Vagina (tissue), 2 donors: ENCODE data around the gene TMEM100. TPM values are rescaled to one million over a fixed set of nuclear protein-coding genes. Genes with fewer than 3 reads are reported as not detected.

ENCODE experiments used
- DNase-seq, 2 donors: peaks; one replicate each; pipeline ENCODE4 v3.0.0-alpha.2; 2017; ENCODE audit errors: extremely low spot score in 2 of 2
- H3K27ac ChIP-seq: fragments of 200-600 bp; sonication (generic); one replicate; pipeline ENCODE4 v1.5.1; 2019
- H3K27me3 ChIP-seq: fragments of 200-600 bp; sonication (generic); one replicate; pipeline ENCODE4 v1.5.1; 2019
- H3K36me3 ChIP-seq, 2 donors: fragments of 200-600 bp; sonication (generic); one replicate each; pipeline ENCODE4 v1.5.1; 2017 to 2019
- H3K4me1 ChIP-seq: fragments of 200-600 bp; sonication (generic); one replicate; pipeline ENCODE4 v1.5.1; 2019
- H3K4me3 ChIP-seq, 2 donors: fragments of 200-600 bp; sonication (generic); 1 replicate in 1 of 2; 2 replicates in 1 of 2; pipeline ENCODE4 v1.5.1; 2016 to 2019
- H3K9me3 ChIP-seq: fragments of 200-600 bp; sonication (generic); one replicate; pipeline ENCODE4 v1.5.1; 2019
- POLR2A ChIP-seq, 2 donors: fragments of 450-650 bp; IDR thresholded peaks; one replicate each; pipeline ENCODE4 v1.6.1; 2017; ENCODE audit warnings: antibody characterized with exemption in 2 of 2, mild to moderate bottlenecking in 2 of 2, moderate library complexity in 2 of 2
- POLR2AphosphoS5 ChIP-seq, 2 donors: sonication (generic); formaldehyde crosslinking; IDR thresholded peaks; one replicate each; pipeline ENCODE4 v1.9.0; 2017; ENCODE audit warnings: antibody characterized with exemption in 2 of 2, mild to moderate bottlenecking in 2 of 2, low read depth in 1 of 2; ENCODE audit not compliant: insufficient read depth in 1 of 2
- intact Hi-C: fragments of 100-400 bp; cut with DNase I; formaldehyde crosslinking; loops from one replicate; pipeline ENCODE4 v1.15.1; 2023
- total RNA-seq: library from RNA; depleted of rRNA; stranded (reverse); fragments of >200 nt; gene quantifications from one replicate; pipeline ENCODE4 v1.2.3, GENCODE V29; 2016
- TF ChIP-seq, protein P1 (sequence below), 3 experiments: fragments of 450-650 bp in 2 of 3; fragments of 200-600 bp in 1 of 3; sonication (generic) in 1 of 3; IDR thresholded peaks; one replicate each; pipeline ENCODE4 v1.5.1; 2017 to 2019; ENCODE audit warnings: antibody characterized with exemption in 3 of 3, mild to moderate bottlenecking in 2 of 3, moderate library complexity in 2 of 3

Gene TMEM100
- total RNA-seq, 1 donor from 2014 or later: 20.6 TPM

DNA sequence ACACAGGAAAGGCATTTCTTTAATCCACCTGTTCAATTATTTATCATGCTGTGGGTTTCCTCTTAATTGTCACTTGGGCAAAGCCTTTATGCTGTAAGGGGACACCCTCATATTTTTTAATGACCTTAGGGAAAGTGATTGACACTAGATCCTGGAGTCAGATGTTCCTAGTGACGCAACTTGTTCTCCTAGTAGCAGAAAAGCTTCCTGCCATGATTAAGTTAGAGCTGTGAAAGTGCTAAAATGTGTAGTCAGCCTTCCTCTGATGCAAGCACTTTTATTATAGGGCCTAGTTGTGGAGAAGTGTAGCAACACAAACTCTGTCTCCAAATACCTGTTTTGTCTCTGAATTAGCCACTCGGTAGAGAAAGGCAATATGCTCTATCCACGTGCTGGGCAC lies 12.3 kb downstream of the TMEM100 start:
- intact Hi-C loops: loop anchor here (10.0 kb wide), 1 partner anchor 1544 kb away; the partner anchor contains the start of gene MSI2
- no peaks in the 10 kb centered on the region for H3K36me3 ChIP-seq
- no peaks in the 10 kb centered on the region for H3K27me3 ChIP-seq
- peaks cover 14% of the 10 kb centered on the region for H3K4me1 ChIP-seq
- H3K9me3 ChIP-seq: no peaks in the 10 kb centered on the region
- no peak overlapping the region for H3K4me3 ChIP-seq
- no peak for DNase-seq
- H3K27ac ChIP-seq: no peak overlapping the region
- TF ChIP-seq POLR2AphosphoS5 (IDR thresholded peaks at IDR 0.05; ENCODE audit: insufficient read depth in 1 of 2, low read depth in 1 of 2): no peak
- TF ChIP-seq POLR2A (IDR thresholded peaks at IDR 0.05): no peak
- TF ChIP-seq, protein P1, sequence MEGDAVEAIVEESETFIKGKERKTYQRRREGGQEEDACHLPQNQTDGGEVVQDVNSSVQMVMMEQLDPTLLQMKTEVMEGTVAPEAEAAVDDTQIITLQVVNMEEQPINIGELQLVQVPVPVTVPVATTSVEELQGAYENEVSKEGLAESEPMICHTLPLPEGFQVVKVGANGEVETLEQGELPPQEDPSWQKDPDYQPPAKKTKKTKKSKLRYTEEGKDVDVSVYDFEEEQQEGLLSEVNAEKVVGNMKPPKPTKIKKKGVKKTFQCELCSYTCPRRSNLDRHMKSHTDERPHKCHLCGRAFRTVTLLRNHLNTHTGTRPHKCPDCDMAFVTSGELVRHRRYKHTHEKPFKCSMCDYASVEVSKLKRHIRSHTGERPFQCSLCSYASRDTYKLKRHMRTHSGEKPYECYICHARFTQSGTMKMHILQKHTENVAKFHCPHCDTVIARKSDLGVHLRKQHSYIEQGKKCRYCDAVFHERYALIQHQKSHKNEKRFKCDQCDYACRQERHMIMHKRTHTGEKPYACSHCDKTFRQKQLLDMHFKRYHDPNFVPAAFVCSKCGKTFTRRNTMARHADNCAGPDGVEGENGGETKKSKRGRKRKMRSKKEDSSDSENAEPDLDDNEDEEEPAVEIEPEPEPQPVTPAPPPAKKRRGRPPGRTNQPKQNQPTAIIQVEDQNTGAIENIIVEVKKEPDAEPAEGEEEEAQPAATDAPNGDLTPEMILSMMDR (IDR thresholded peaks at IDR 0.05): no peak

DNA sequence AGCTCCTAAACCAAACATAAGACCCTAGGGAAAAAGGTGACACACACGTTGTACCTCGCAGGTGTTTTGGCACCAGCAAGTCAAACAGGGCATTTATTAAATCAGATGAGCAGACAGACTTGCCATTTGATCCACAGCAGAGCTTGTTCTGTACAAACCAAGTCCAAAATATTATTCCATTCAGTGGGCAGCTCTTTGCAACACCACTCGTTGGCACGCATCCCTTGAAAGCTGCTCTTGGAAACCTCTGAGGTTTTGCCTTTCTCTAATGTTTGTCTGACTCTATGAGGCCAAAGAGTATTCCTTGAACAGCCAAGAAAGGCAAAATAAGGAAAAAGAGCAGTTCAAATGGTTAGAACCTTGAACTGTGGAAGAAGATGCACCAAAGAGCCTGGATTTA lies 12.7 kb downstream of the TMEM100 start:
- intact Hi-C loops: loop anchor here (10.0 kb wide), 1 partner anchor 1545 kb away; the partner anchor contains the start of gene MSI2
- Histone ChIP-seq H3K4me3 (no peak overlapping the region), H3K4me1 (peaks cover 14% of the 10 kb centered on the region), H3K27me3 (no peaks in the 10 kb centered on the region), H3K9me3 (no peaks in the 10 kb centered on the region), H3K27ac (no peak overlapping the region), H3K36me3 (no peaks in the 10 kb centered on the region)
- no peak for DNase-seq
- TF ChIP-seq, protein P1 (IDR thresholded peaks at IDR 0.05): no peak
- TF ChIP-seq POLR2AphosphoS5 (IDR thresholded peaks at IDR 0.05; ENCODE audit: insufficient read depth in 1 of 2, low read depth in 1 of 2) (no peak), POLR2A (IDR thresholded peaks at IDR 0.05) (no peak)

- H3K4me3 ChIP-seq: no peak overlapping the region
- TF ChIP-seq POLR2A (IDR thresholded peaks at IDR 0.05) (no peak), POLR2AphosphoS5 (IDR thresholded peaks at IDR 0.05; ENCODE audit: insufficient read depth in 1 of 2, low read depth in 1 of 2) (no peak)
- TF ChIP-seq, protein P1 (IDR thresholded peaks at IDR 0.05): no peak
- no peak for DNase-seq
- no peak overlapping the region for H3K27ac ChIP-seq
- peaks cover 14% of the 10 kb centered on the region for H3K4me1 ChIP-seq
- H3K27me3 ChIP-seq: no peaks in the 10 kb centered on the region
- intact Hi-C loops: no loop called here
- H3K9me3 ChIP-seq: no peaks in the 10 kb centered on the region
- no peaks in the 10 kb centered on the region for H3K36me3 ChIP-seq
Measured at GRCh38 chr17:55709440-55709839, 13.2 kb downstream of the TMEM100 start.

DNA sequence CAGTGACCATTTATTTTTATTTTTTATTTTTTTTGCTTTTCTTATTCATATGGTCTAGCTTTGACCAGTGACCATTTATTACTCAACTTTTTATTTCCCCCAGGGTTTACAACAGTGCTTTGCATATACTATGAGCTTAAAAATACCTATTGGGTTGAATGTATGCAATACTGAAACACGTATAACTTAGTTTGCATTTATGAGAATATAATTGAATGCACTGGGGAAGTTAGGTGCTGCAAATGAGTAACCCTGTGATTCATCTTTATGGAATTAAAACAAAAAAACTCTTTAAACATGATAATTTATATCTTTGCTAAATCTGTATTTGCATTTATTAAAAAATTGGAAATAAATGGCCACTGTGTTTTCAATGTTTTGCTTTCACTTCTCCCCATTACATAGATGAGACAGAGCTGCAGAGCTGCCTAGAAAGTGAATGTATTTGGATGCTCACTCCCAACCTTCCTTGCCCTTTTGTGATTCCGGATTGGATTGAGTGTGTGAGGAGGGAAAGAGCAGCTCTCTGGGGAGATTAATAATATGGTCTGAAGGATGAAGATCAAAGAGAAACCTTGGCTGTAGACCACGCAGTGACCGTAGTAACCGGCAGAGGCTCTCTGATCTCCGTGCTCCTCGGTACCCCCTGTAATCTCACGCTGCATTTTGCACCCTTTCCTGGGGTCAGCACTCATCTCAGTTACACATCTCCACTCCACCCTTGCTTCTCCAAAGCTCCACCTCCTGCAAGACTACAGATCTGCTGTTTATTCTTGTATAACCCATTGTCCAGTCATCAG lies 14.3 kb downstream of the TMEM100 start:
- TF ChIP-seq, protein P1 (IDR thresholded peaks at IDR 0.05): no peak
- no peak for TF ChIP-seq POLR2A (IDR thresholded peaks at IDR 0.05)
- TF ChIP-seq POLR2AphosphoS5 (IDR thresholded peaks at IDR 0.05; ENCODE audit: insufficient read depth in 1 of 2, low read depth in 1 of 2): no peak
- Histone ChIP-seq H3K36me3 (no peaks in the 10 kb centered on the region), H3K9me3 (no peaks in the 10 kb centered on the region), H3K27ac (no peak overlapping the region), H3K27me3 (no peaks in the 10 kb centered on the region), H3K4me1 (peaks cover 14% of the 10 kb centered on the region), H3K4me3 (no peak overlapping the region)
- intact Hi-C loops: no loop called here
- DNase-seq: no peak
